ENCODE results near the gene CCN2. TPM values are rescaled to one million over a fixed set of nuclear protein-coding genes. Genes with fewer than 3 reads are reported as not detected.

Gene CCN2
- total RNA-seq, 2 donors from 2014 or later = 28.6 to 29.4 TPM

- peaks cover 10% of the 10 kb centered on the region for H3K4me1 ChIP-seq (ENCODE audit: control insufficient read depth, insufficient read depth, low read length)
- H3K36me3 ChIP-seq (ENCODE audit: control insufficient read depth, insufficient read depth, low read length) = peaks cover 23% of the 10 kb centered on the region
- H3K9me3 ChIP-seq (ENCODE audit: control insufficient read depth, low read length) = no peaks in the 10 kb centered on the region
- H3K36me3 Mint-ChIP-seq (ENCODE audit: low read depth) = peaks cover 20% of the 10 kb centered on the region
- H3K4me1 Mint-ChIP-seq = peaks cover 36% of the 10 kb centered on the region
- 76 to 83% methylated on average over 9 to 18 of the region's 18 CpGs for WGBS, 2 experiments (ENCODE audit: insufficient coverage in 1 of 2, insufficient read length in 1 of 2)
- H3K27ac ChIP-seq (ENCODE audit: low read depth, low read length) = peak overlapping the region; percentile 9
- no peak for DNase-seq
- TF ChIP-seq, protein P1, sequence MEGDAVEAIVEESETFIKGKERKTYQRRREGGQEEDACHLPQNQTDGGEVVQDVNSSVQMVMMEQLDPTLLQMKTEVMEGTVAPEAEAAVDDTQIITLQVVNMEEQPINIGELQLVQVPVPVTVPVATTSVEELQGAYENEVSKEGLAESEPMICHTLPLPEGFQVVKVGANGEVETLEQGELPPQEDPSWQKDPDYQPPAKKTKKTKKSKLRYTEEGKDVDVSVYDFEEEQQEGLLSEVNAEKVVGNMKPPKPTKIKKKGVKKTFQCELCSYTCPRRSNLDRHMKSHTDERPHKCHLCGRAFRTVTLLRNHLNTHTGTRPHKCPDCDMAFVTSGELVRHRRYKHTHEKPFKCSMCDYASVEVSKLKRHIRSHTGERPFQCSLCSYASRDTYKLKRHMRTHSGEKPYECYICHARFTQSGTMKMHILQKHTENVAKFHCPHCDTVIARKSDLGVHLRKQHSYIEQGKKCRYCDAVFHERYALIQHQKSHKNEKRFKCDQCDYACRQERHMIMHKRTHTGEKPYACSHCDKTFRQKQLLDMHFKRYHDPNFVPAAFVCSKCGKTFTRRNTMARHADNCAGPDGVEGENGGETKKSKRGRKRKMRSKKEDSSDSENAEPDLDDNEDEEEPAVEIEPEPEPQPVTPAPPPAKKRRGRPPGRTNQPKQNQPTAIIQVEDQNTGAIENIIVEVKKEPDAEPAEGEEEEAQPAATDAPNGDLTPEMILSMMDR (conservative IDR thresholded peaks at IDR 0.05) = no peak
- H3K9me3 Mint-ChIP-seq = no peaks in the 10 kb centered on the region
- H3K9ac ChIP-seq (ENCODE audit: extremely low read depth, low read length, poor library complexity, severe bottlenecking) = peak overlapping the region; percentile 77
- H3K4me3 ChIP-seq (ENCODE audit: low read length) = peak overlapping the region; percentile 81
- H3K27ac Mint-ChIP-seq = no peak overlapping the region
- no peaks in the 10 kb centered on the region for H3K27me3 Mint-ChIP-seq (ENCODE audit: insufficient read depth)
- peak overlapping the region; percentile 75 for H3K4me3 Mint-ChIP-seq
- no peaks in the 10 kb centered on the region for H3K27me3 ChIP-seq (ENCODE audit: control insufficient read depth, insufficient read depth, low read length, poor library complexity, severe bottlenecking)
These were observed 2.2 kb downstream of the CCN2 start for GRCh38 chr6:131948692-131949619.

DNA sequence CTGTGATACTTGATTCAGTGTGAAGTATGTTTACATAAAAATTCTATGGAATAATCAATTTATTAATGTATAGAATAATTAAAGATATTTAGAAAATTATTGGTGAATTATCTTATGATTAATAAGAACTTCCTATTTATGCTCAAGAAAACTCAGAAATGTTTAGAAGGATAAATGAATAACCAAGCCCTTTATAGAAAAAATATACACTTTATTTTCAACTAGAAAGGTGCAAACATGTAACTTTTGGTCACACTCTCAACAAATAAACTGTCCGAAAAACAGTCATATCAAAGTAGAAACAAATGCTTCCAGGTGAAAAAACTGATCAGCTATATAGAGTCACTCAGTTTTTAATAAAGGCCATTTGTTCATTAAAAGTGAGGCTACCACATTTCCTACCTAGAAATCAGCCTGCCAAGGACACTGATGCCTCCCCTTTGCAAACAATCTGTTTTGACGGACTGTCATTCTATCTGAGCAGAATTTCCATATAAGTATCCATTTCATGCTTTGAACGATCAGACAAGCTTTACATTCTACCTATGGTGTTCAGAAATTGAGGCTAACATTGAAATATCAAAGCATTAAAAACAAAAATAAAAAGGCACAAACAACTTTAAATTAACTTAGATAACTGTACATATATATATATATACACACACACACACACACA, 3.0 kb downstream of the CCN2 start:
- Mint-ChIP-seq H3K36me3 (ENCODE audit: low read depth) (peaks cover 20% of the 10 kb centered on the region), H3K4me1 (peaks cover 30% of the 10 kb centered on the region), H3K9me3 (no peaks in the 10 kb centered on the region), H3K4me3 (no peak overlapping the region), H3K27ac (no peak overlapping the region), H3K27me3 (ENCODE audit: insufficient read depth) (no peaks in the 10 kb centered on the region)
- Histone ChIP-seq H3K27ac (ENCODE audit: low read depth, low read length) (no peak overlapping the region), H3K27me3 (ENCODE audit: control insufficient read depth, insufficient read depth, low read length, poor library complexity, severe bottlenecking) (no peaks in the 10 kb centered on the region), H3K4me3 (ENCODE audit: low read length) (peak overlapping the region; percentile 81), H3K9me3 (ENCODE audit: control insufficient read depth, low read length) (no peaks in the 10 kb centered on the region), H3K36me3 (ENCODE audit: control insufficient read depth, insufficient read depth, low read length) (peaks cover 23% of the 10 kb centered on the region), H3K9ac (ENCODE audit: extremely low read depth, low read length, poor library complexity, severe bottlenecking) (no peak overlapping the region), H3K4me1 (ENCODE audit: control insufficient read depth, insufficient read depth, low read length) (peaks cover 10% of the 10 kb centered on the region)
- TF ChIP-seq, protein P1 (conservative IDR thresholded peaks at IDR 0.05) = no peak
- WGBS, 2 experiments (ENCODE audit: insufficient coverage in 1 of 2, insufficient read length in 1 of 2) = 84 to 90% methylated on average over 2 to 3 of the region's 3 CpGs
- DNase-seq = no peak

DNA sequence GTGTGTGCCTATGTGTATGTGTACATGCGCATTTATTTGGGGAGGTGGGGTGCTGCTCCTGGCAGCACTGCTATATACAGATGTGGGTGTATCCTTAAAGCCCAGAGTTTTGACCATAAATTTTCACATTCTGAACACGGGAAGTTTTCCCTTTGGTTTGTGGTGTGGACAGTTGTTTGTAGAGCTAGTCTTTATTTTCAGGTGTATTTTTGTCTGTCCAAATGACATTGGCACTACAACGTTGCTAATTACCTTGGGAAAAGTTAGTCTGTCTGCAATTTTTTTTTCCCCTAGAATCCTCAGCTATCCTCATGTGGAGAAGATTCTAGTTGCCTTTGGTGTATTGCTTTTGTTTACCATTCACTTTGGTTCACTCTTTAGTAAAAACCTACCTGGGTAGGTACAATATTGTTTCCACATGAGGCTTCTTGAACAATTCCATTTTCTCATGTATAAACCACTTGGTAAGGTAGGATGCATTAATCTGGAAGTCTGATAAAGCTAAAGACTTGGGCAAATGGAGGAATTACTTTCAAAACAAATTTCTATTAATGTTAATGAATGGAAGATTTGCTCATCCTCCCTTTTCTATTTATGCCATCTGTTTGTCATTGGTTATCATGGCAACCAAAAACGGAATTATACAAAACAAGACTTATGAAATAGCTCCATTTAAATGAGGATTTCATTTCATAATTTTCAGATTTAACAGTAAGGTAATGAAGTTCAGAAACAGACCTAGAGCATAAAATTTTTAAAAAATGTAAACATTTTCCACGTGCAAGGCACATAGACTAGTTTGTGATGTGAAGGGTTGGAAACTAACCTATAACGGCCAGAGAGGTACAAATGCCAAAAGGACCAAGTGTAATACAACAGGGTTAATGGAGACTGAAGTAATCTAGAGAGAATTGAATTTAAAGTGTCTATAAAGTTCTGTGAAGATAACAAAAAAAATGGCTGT, 3.9 kb downstream of the CCN2 start:
- H3K4me3 Mint-ChIP-seq = no peak overlapping the region
- no peaks in the 10 kb centered on the region for H3K27me3 Mint-ChIP-seq (ENCODE audit: insufficient read depth)
- H3K36me3 Mint-ChIP-seq (ENCODE audit: low read depth) = peaks cover 20% of the 10 kb centered on the region

More for the DNA sequence above, 3.9 kb downstream of the CCN2 start:
- WGBS, 2 experiments (ENCODE audit: insufficient coverage in 1 of 2, insufficient read length in 1 of 2) = 59 to 87% methylated on average over 3 to 6 of the region's 6 CpGs
- no peak for DNase-seq
- H3K4me1 ChIP-seq (ENCODE audit: control insufficient read depth, insufficient read depth, low read length) = peaks cover 8% of the 10 kb centered on the region
- no peak overlapping the region for H3K27ac ChIP-seq (ENCODE audit: low read depth, low read length)
- no peak overlapping the region for H3K4me3 ChIP-seq (ENCODE audit: low read length)
- no peaks in the 10 kb centered on the region for H3K9me3 ChIP-seq (ENCODE audit: control insufficient read depth, low read length)
- H3K9me3 Mint-ChIP-seq = no peaks in the 10 kb centered on the region
- peaks cover 23% of the 10 kb centered on the region for H3K36me3 ChIP-seq (ENCODE audit: control insufficient read depth, insufficient read depth, low read length)
- no peak overlapping the region for H3K27ac Mint-ChIP-seq
- H3K9ac ChIP-seq (ENCODE audit: extremely low read depth, low read length, poor library complexity, severe bottlenecking) = no peak overlapping the region
- TF ChIP-seq, protein P1 (conservative IDR thresholded peaks at IDR 0.05) = no peak
- no peaks in the 10 kb centered on the region for H3K27me3 ChIP-seq (ENCODE audit: control insufficient read depth, insufficient read depth, low read length, poor library complexity, severe bottlenecking)
- peaks cover 22% of the 10 kb centered on the region for H3K4me1 Mint-ChIP-seq

All from endodermal cell (in vitro differentiated cells).